ENCODE measurements around the gene RFX2.
"Not testable (repeated sequence)": the region's sequence is repeated elsewhere in the genome, so short reads cannot be mapped to it uniquely, and the experiment has no call there.

Gene RFX2

DNA sequence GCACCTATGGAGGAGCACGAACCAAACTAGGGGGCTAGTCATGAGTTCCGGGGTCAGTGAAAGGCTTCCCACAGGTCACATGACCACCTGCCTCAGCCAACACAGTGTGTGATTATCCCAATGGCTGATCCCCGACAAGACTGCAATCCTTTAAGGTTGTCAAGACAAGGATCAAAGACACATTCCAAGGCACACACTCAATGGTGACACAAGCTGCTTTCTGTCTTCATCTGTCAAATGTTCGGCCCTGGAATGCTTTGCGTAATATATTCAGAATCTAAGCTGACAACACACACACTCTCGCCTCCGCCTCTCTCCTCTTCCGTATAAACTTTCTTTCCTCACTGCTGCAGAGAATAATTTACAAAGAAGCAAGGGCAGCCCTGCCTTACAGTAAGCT lies 144.1 kb downstream of the RFX2 start:
- H3K27ac ChIP-seq: no peak overlapping the region
- TF ChIP-seq ZFX (IDR thresholded peaks at IDR 0.05; ENCODE audit: borderline replicate concordance): no peak
- TF ChIP-seq, protein P1, sequence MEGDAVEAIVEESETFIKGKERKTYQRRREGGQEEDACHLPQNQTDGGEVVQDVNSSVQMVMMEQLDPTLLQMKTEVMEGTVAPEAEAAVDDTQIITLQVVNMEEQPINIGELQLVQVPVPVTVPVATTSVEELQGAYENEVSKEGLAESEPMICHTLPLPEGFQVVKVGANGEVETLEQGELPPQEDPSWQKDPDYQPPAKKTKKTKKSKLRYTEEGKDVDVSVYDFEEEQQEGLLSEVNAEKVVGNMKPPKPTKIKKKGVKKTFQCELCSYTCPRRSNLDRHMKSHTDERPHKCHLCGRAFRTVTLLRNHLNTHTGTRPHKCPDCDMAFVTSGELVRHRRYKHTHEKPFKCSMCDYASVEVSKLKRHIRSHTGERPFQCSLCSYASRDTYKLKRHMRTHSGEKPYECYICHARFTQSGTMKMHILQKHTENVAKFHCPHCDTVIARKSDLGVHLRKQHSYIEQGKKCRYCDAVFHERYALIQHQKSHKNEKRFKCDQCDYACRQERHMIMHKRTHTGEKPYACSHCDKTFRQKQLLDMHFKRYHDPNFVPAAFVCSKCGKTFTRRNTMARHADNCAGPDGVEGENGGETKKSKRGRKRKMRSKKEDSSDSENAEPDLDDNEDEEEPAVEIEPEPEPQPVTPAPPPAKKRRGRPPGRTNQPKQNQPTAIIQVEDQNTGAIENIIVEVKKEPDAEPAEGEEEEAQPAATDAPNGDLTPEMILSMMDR (IDR thresholded peaks at IDR 0.05): no peak

DNA sequence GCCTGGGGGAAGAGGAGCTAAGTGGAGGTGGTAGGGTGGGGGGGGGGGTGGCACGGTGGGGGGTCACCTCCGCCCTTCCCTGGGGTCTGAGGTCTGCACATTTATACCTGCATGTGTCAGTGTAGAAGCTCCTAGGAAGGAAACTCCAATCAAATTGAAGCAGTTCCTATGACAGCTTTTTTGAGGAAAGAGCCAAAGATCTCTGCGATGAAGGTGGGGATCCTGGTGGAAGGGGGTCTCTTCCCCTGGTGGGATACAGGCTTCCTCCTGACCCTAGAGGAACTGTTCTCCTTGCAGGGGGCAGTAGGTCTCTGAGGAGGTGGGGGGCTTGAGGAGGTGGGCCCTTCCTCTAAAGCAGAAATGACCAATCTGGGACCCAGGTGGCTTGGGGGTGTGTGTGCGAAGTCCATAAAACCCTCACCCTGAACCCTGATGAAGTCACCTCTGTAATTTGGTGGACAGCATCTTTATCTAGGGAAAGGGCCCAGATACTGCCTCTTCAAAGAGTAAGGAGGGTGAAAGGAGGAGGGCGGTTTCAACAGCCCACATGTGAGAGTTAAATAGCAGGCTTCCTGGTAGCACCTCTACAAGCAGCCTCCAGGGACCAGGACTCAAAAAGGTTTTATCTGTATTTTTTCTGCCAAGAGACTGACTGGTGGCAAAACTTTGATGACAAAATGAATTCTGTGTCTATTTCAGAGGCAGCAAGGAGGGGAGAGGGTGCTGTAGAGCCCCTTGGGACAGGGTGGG lies 145.3 kb downstream of the RFX2 start:
- H3K27ac ChIP-seq: no peak overlapping the region
- TF ChIP-seq, protein P1 (IDR thresholded peaks at IDR 0.05): no peak
- no peak for TF ChIP-seq ZFX (IDR thresholded peaks at IDR 0.05; ENCODE audit: borderline replicate concordance)

DNA sequence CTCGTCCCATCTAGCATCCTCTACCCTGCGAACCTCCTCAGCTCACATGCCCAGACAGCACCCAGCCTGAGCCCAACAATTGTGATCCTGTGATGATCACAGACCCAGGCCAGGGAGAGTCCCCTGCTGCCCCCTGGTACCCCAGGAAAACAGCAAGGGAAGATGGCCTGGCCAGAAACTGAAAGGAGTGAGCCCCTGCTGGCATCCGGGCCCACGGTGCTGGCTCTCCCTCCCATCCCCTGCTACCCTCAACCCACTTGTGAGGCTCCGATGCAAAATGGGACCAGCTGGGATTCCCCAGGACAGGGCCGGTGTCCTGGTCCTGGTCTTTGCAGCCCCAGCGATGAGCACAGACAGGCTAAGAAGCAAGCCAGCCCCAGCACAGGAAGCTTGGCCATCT lies 146.4 kb downstream of the RFX2 start:
- TF ChIP-seq ZFX (IDR thresholded peaks at IDR 0.05; ENCODE audit: borderline replicate concordance): no peak
- TF ChIP-seq, protein P1 (IDR thresholded peaks at IDR 0.05): no peak
- H3K27ac ChIP-seq: no peak overlapping the region

DNA sequence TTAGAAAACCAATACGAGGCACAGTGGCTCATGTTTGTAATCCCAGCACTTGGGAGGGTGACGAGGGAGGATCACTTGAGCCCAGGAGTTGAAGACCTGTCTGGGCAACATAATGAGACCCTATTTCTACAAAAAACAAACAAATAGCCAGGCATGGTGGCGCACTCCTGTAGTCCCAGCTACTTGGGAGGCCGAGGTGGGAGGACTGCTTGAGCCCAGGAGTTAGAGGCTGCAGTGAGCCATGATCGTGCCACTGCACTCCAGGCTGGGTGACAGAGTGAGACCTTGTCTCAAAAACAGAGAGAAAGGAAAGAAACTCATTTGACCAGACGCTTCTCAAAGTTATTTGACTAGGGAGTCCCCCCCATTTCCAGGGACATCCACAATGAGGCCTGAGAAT lies 147.0 kb downstream of the RFX2 start:
- H3K27ac ChIP-seq: not testable (repeated sequence)

DNA sequence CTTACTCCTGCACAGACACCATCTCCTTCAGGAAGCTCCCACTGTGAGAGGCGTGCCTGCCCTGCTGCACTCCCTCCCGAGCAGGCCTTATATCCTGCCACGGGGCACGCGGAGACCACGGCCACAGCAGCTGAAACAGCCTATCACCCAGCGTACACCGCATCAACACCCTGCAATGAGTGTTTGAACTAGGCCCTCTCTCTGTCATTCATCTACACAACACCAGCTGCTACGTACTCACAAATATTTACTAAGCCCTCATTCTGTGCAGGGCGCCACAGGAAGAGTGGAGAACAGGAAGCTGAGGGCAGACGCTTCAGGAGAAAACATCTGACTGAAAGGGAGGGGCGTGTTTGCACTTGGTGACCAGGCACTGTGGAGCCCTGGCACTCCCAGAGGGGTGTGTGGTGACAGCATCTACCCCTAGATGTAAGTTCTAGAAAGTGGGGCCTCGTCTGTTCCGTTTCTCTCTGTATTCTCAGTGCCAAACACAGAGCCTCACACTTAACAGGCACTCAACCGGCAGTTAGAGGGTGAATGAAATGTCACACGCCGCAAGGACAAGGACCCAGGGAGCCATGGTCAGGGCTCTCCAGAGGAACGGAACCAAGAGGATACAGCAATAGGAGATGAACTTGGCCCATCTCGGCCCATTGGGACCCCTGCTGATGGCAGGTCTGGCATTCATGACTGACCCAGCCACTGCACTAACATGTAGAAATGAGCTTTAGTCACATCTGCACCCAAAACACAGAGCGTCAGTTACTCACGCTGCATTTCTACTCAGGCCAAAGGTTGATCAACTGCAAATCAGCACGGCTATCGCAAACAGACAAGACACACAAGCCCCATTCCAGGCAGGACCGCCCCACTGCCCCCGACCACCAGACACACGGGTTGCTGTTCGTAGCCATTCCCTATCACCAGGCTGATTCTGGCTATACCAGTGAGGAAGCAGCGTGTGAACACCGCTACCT lies 148.0 kb downstream of the RFX2 start:
- TF ChIP-seq, protein P1 (IDR thresholded peaks at IDR 0.05): no peak
- H3K27ac ChIP-seq: no peak overlapping the region

DNA sequence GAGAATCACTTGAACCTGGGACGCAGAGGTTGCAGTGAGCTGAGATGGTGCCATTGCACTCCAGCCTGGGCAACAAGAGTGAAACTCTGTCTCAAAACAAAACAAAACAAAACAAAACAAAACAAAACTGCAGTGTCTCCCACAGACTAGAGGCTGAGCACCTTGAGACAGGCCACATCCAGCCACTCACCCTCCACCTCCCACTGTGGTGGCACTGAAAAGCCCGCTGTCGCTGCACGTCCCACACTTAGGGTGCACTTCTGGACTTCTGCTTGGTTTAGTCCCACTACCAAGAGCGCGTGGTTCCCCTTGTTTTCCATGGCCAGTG lies 148.7 kb downstream of the RFX2 start:
- H3K27ac ChIP-seq: not testable (repeated sequence)

DNA sequence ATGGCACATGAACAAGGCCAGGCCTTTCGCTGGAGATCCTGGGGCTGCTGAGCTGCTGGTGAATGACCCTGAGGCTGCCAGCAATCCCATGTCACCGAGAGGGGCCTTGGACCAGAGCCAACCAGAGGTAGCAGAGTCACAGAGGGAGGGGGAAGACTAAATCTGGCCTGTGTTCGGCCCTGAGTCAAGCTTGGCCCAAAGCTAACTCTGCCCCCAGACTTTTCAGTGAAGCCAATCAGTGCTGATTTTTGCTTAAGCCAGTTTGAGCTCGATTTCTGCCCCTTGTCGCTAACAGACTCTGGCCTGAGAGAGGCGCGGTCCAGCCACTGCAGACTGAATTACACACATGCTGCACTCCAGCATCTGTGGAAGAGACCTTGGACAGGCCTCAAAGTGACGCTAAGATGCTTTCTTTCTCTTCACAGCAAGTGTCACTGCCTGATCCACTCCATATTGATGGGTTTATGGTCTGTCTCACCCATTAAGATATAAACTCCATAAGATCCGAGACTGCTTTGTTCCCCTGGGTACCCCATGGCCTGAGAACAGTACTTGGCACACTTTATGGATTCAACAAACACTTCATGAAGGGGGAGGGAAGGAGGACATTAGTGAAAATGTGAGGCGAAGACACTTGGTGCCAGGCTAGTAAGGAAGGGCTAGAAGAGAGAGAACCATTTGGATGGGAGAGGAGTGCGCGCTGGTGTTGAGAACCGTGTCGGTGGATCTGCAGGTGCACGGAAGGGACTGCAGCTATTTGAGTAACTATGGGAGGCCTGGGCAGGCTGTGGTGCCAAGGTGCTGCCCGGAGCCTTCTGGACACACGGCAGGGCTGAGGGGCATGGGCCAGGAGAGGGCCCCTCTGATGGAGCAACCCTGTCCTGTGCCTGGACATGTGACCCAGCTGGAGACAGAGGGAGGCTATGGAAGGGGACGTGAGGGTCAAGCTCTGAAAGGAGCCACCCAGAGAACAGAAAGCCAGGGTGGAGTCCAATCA lies 150.0 kb downstream of the RFX2 start:
- no peak for TF ChIP-seq ZFX (IDR thresholded peaks at IDR 0.05; ENCODE audit: borderline replicate concordance)
- TF ChIP-seq, protein P1 (IDR thresholded peaks at IDR 0.05): no peak
- H3K27ac ChIP-seq: no peak overlapping the region

Data from 22Rv1 (cell line).